HepG2 (cell line): ENCODE measurements around the gene CFAP100. TPM values are rescaled to one million over a fixed set of nuclear protein-coding genes. Genes with fewer than 3 reads are reported as not detected.

Experiments used
- ATAC-seq: fragments of 200-7000 bp; cut with Tn5 transposase; 3 replicates; pipeline ENCODE4 v1.9.1; 2020; ENCODE audit warnings: mild to moderate bottlenecking, moderate library complexity
- BruUV-seq: library from RNA; stranded (reverse); fragments of 400-500 nt; replicated peaks from 2 replicates; lab custom pipeline; 2021; lab: Mats Ljungman, UMichigan
- CTCF ChIA-PET: fragments of 300-600 bp; formaldehyde crosslinking; extraction: SDS; loops from one replicate; lab custom pipeline; 2021; ENCODE audit warnings: low total read pairs, inconsistent platforms, low intra/inter-chr PET ratio; lab: Yijun Ruan, JAX
- POLR2A ChIA-PET: fragments of 350-600 bp; sonication (Branson Sonifier 250); formaldehyde crosslinking; loops from one replicate; lab custom pipeline; 2020; ENCODE audit warnings: antibody characterized with exemption, inconsistent platforms; lab: Yijun Ruan, JAX
- DNase-seq: peaks from one replicate; pipeline ENCODE4 v3.0.0-alpha.2; 2015; ENCODE audit warnings: low spot score
- FAIRE-seq: peaks from 3 replicates; lab custom pipeline; 2011; peaks lifted over from hg19 to GRCh38; lab: Jason Lieb, UNC
- H2AFZ ChIP-seq: one replicate; pipeline ENCODE4 v1.6.1; 2011; ENCODE audit warnings: low read length, inconsistent platforms
- H3K27ac ChIP-seq: fragments of 300-600 bp; 3 replicates; pipeline ENCODE4 v1.8.0; 2011; ENCODE audit warnings: mixed run types, mild to moderate bottlenecking, mixed read lengths, low read length, inconsistent platforms; ENCODE audit not compliant: insufficient read depth; ENCODE audit errors: extremely low read length
- H3K27me3 ChIP-seq, 2 experiments: fragments of 200-600 bp in 1 of 2; 2 replicates in 1 of 2; 3 replicates in 1 of 2; pipeline versions ENCODE4 v1.6.0 to v1.8.0; 2011; ENCODE audit warnings: low read length in 2 of 2, mild to moderate bottlenecking in 2 of 2, moderate library complexity in 2 of 2, inconsistent platforms in 1 of 2; ENCODE audit not compliant: insufficient read depth in 2 of 2, control insufficient read depth in 1 of 2
- H3K36me3 ChIP-seq, 2 experiments: fragments of 200-600 bp in 1 of 2; replicated peaks in 1 of 2; 2 replicates in 1 of 2; 3 replicates in 1 of 2; pipeline versions ENCODE4 v1.5.1 to v1.8.0; 2011; ENCODE audit warnings: low read length in 2 of 2, inconsistent platforms in 1 of 2; ENCODE audit not compliant: insufficient read depth in 2 of 2, control insufficient read depth in 1 of 2
- H3K4me1 ChIP-seq: 2 replicates; pipeline ENCODE4 v1.5.1; 2012; ENCODE audit warnings: low read length, inconsistent platforms; ENCODE audit not compliant: insufficient read depth
- H3K4me2 ChIP-seq: 2 replicates; pipeline ENCODE4 v1.6.0; 2011; ENCODE audit warnings: low read depth, low read length, inconsistent platforms
- H3K4me3 ChIP-seq, 3 experiments: fragments of 200-600 bp in 1 of 3; sonication (generic), shearing (Covaris generic) in 1 of 3; replicated peaks in 1 of 3; 2 replicates each; pipeline ENCODE4 v1.5.1; 2011 to 2016; ENCODE audit warnings: low read length in 3 of 3, inconsistent platforms in 2 of 3, low read depth in 2 of 3, mild to moderate bottlenecking in 2 of 3, control low read depth in 1 of 3, mixed read lengths in 1 of 3; ENCODE audit not compliant: insufficient read depth in 1 of 3
- H3K79me2 ChIP-seq: one replicate; pipeline ENCODE4 v1.6.1; 2011; ENCODE audit warnings: low read length, inconsistent platforms; ENCODE audit not compliant: insufficient read depth
- H3K9ac ChIP-seq: 2 replicates; pipeline ENCODE4 v1.6.0; 2011; ENCODE audit warnings: mild to moderate bottlenecking, low read depth, low read length, inconsistent platforms; ENCODE audit not compliant: insufficient read depth
- H3K9me3 ChIP-seq: 2 replicates; pipeline ENCODE4 v1.5.1; 2012; ENCODE audit warnings: mild to moderate bottlenecking, low read length
- H4K20me1 ChIP-seq: 2 replicates; pipeline ENCODE4 v1.6.0; 2011; ENCODE audit warnings: inconsistent platforms, mild to moderate bottlenecking, low read length, moderate library complexity; ENCODE audit not compliant: insufficient read depth
- MAX ChIP-seq: IDR thresholded peaks from 2 replicates; pipeline ENCODE4 v1.6.1; 2012; ENCODE audit warnings: inconsistent platforms
- SOX13 ChIP-seq, 3 experiments: fragments of 450-650 bp in 1 of 3; sonication (generic) in 1 of 3; formaldehyde crosslinking in 1 of 3; IDR thresholded peaks in 2 of 3; conservative IDR thresholded peaks in 1 of 3; 2 replicates each; pipeline versions ENCODE4 v1.5.0 to v1.6.1; 2016 to 2020; ENCODE audit warnings: antibody characterized with exemption in 1 of 3, mild to moderate bottlenecking in 1 of 3, missing compliant biosample characterization in 1 of 3, missing genetic modification reagents in 1 of 3, moderate library complexity in 1 of 3
- ZNF280D ChIP-seq: sonication (generic); formaldehyde crosslinking; IDR thresholded peaks from 2 replicates; pipeline ENCODE4 v1.5.1; 2020; ENCODE audit warnings: mild to moderate bottlenecking, missing genetic modification reagents
- ZNF770 ChIP-seq: sonication (generic); formaldehyde crosslinking; IDR thresholded peaks from 2 replicates; pipeline ENCODE4 v1.5.0; 2020; ENCODE audit warnings: mild to moderate bottlenecking, missing genetic modification reagents
- WGBS: methylation state at CpG from one replicate; pipeline ENCODE4 v1.1.6; 2017; ENCODE audit warnings: low lambda C conversion rate; 5-methylcytosine and 5-hydroxymethylcytosine counted together
- in situ Hi-C: cut with HindIII; loops from 2 replicates; pipeline ENCODE4 v1.10.0; 2017; ENCODE audit warnings: low pct_unique_long_range_greater_than_20kb; ENCODE audit not compliant: extremely low pct_ligation_motif_present
- intact Hi-C: fragments of 100-400 bp; cut with micrococcal nuclease; formaldehyde crosslinking; loops from one replicate; pipeline ENCODE4 v1.10.0; 2022; ENCODE audit not compliant: unreplicated experiment
- polyA plus RNA-seq, 8 experiments: library from polyadenylated mRNA; depleted of rRNA in 3 of 8; stranded (reverse) in 7 of 8; unstranded in 1 of 8; fragments of >200 nt; fragmentation: Illumina TruSeq in 4 of 8; extraction: Trizol in 4 of 8; gene quantifications; 2 replicates each; pipeline versions ENCODE4 v1.2.1 to v1.2.3, GENCODE V29; 2011 to 2016; ENCODE audit warnings: low read depth in 4 of 8, missing spikeins in 1 of 8, mixed read lengths in 1 of 8; ENCODE audit not compliant: insufficient read depth in 1 of 8
- total RNA-seq, 5 experiments: library from RNA; depleted of rRNA; stranded (reverse); fragments of >200 nt; fragmentation: Illumina TruSeq; extraction: Trizol; gene quantifications; 2 replicates each; pipeline ENCODE4 v1.2.3, GENCODE V29; 2016; ENCODE audit warnings: low read depth in 1 of 5

The CFAP100 gene
- total and polyA plus RNA-seq, 2 of the 13 experiments (the other 11 are each of a cell fraction or from before 2014, with no cell fraction given) = 0.32 TPM; not detected in 1

- TF ChIP-seq ZNF770 (CRISPR knock-in tag) (no peak), MAX (peak; percentile 48; the same call in 1 of the 2 replicates)
- TF ChIP-seq, all 625 proteins: peak for 4
Measured at GRCh38 chr3:126477061-126477380, 82.3 kb downstream of the CFAP100 start (continued).

- Histone ChIP-seq H2AFZ (no peak overlapping the region), H3K4me2 (no peak overlapping the region), H3K79me2 (peaks cover 12% of the 10 kb centered on the region), H3K9me3 (no peaks in the 10 kb centered on the region), H3K36me3 (no peaks in the 10 kb centered on the region), H3K4me3 (no peak overlapping the region), H4K20me1 (0 out of 2 replicates have a peak, but pooled peaks cover 2% of the 10 kb centered on the region), H3K4me1 (peaks cover 73% of the 10 kb centered on the region), H3K9ac (no peak overlapping the region), H3K27ac (no peak overlapping the region), H3K27me3 (no peaks in the 10 kb centered on the region; a peak in 1 of 5 replicates)
- intact Hi-C loops = no loop called here
- 82% methylated on average over 14 of the region's 14 CpGs for WGBS
- no peak for ATAC-seq
- ChIA-PET CTCF (no interaction called here), POLR2A (interaction anchor here (1.4 kb wide), 1 partner anchor 45 kb away, joined by 4 read pairs; the partner anchor contains the start of gene CHST13)
- no peak for DNase-seq
- no TSS peak for BruUV-seq
- in situ Hi-C loops = no loop called here
- TF ChIP-seq ZNF280D (CRISPR knock-in tag) (no peak), SOX13 (IDR thresholded peaks at IDR 0.05) (no peak), SOX13 (CRISPR knock-in tag; conservative IDR thresholded peaks at IDR 0.05 in 1 of 2, IDR thresholded peaks at IDR 0.05 in 1 of 2) (peak in 1 of 2 experiments; percentile 48; a peak in 2 of 4 replicates)
- no peak for FAIRE-seq
Measured at GRCh38 chr3:126478581-126479310, 84.0 kb downstream of the CFAP100 start.
